ENCODE results near the gene CD151. TPM values are rescaled to one million over a fixed set of nuclear protein-coding genes. Genes with fewer than 3 reads are reported as not detected.

The CD151 gene
- total RNA-seq: 44.1 TPM

GRCh38 chr11:832529-833113 is at the start of gene CD151:
Gene CD151 (plus strand): TSS chr11:832952. CDS start chr11:836070, 3,118 bp downstream.
- DNase-seq: peak; percentile 23

GRCh38 chr11:783581-784015 is 49.2 kb upstream of the CD151 start:
- peak; percentile 89 for DNase-seq

- DNase-seq: no peak
Observed at GRCh38 chr11:786235-787083, 46.3 kb upstream of the CD151 start.

GRCh38 chr11:787084-787675 is 45.6 kb upstream of the CD151 start:
- no peak for DNase-seq

- no peak for DNase-seq
Observed at GRCh38 chr11:788009-788640, 44.6 kb upstream of the CD151 start.

GRCh38 chr11:788953-789940 is 43.5 kb upstream of the CD151 start:
- DNase-seq: no peak

GRCh38 chr11:789943-790342 is 42.8 kb upstream of the CD151 start, which contains the start of gene CEND1:
Gene CEND1 (minus strand): TSS chr11:790090. CDS start chr11:788576, 1,514 bp downstream.
- peak; percentile 70 for DNase-seq

GRCh38 chr11:790721-791564 is 41.8 kb upstream of the CD151 start:
- DNase-seq: no peak

GRCh38 chr11:791658-792534 is 40.9 kb upstream of the CD151 start:
- DNase-seq: no peak

GRCh38 chr11:792535-792821 is 40.3 kb upstream of the CD151 start:
- DNase-seq: no peak

GRCh38 chr11:792873-793272 is 39.9 kb upstream of the CD151 start:
- DNase-seq: no peak

GRCh38 chr11:793556-793955 is 39.2 kb upstream of the CD151 start:
- DNase-seq: no peak

GRCh38 chr11:794013-794765 is 38.6 kb upstream of the CD151 start:
- DNase-seq: no peak

- no peak for DNase-seq
Observed at GRCh38 chr11:794766-795633, 37.8 kb upstream of the CD151 start.

- peak; percentile 50 for DNase-seq
Observed at GRCh38 chr11:795634-796564, 36.9 kb upstream of the CD151 start.

- no peak for DNase-seq
Observed at GRCh38 chr11:796565-797295, 36.0 kb upstream of the CD151 start.

Data from occipital lobe (tissue), 2 donors.